Measurements from ENCODE around the gene CACNA1D.

DNA sequence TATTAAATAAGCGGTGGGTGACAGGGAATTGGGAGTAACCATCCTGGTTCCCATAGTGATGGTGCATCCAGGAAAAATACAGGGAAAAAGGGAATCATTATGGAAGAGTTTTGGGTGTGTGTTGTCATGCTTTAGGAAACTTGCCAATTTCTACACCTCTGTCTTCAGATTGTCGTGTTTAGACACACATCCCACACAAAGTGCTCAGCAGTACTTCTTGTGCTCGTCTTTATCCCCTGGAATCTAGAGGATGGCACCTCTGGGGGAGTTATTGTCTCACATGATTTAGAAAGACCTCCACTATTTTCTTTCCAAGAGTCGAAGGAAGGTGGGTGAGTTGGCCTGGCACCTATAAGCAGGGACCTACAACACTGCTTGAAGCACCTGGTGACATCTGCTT, 35.8 kb downstream of the CACNA1D start:
- TF ChIP-seq, protein P1, sequence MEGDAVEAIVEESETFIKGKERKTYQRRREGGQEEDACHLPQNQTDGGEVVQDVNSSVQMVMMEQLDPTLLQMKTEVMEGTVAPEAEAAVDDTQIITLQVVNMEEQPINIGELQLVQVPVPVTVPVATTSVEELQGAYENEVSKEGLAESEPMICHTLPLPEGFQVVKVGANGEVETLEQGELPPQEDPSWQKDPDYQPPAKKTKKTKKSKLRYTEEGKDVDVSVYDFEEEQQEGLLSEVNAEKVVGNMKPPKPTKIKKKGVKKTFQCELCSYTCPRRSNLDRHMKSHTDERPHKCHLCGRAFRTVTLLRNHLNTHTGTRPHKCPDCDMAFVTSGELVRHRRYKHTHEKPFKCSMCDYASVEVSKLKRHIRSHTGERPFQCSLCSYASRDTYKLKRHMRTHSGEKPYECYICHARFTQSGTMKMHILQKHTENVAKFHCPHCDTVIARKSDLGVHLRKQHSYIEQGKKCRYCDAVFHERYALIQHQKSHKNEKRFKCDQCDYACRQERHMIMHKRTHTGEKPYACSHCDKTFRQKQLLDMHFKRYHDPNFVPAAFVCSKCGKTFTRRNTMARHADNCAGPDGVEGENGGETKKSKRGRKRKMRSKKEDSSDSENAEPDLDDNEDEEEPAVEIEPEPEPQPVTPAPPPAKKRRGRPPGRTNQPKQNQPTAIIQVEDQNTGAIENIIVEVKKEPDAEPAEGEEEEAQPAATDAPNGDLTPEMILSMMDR (IDR thresholded peaks at IDR 0.05): no peak
- TF ChIP-seq POLR2A (IDR thresholded peaks at IDR 0.05): no peak
